CD4-positive, alpha-beta T cell treated with Interleukin-2 at 100 ng/mL for 4 hours (primary cell): ENCODE measurements around the gene ADAMTS1.

ENCODE experiments used
- DNase-seq: peaks from one replicate; pipeline ENCODE4 v3.0.0-alpha.2; 2020; ENCODE audit warnings: low spot score

The ADAMTS1 gene

DNA sequence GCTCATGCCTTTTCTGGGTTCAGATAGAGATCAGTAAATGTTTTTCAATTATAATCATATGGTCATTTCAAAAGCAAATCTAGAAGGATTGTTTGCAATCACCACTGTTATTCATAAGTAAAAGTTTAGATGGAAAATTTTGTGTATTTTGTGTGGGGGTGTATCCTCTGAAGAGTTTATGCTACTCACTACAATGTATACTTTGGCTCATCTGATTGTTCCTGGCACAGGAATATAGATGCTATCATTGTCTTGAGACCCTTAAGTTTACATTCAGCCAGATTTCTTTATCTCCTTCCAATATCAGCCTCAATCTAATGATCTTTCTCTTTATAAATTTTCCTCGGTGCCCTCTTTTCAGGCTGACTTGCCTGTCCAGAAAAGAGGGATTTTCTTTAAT is 33.0 kb downstream of the ADAMTS1 start:
- no peak for DNase-seq

DNA sequence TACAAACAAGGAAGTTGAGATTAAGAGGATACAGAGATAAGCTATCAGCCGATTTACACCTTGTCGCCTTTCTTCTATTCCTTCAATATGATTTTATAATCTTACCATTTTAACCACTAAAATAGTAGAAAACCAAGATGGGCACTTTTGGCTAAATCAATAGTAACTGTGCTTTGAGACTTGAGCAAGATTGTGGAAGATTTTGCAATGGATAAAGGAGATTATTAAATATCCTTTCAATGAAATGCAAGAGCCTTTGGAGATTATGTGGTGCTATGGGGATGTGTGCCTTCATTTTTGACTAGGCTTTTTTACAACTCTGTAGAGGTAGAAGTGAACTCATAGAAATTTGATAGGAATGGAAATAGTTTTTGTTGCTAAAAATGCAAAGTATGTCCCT is 33.7 kb downstream of the ADAMTS1 start:
- no peak for DNase-seq

DNA sequence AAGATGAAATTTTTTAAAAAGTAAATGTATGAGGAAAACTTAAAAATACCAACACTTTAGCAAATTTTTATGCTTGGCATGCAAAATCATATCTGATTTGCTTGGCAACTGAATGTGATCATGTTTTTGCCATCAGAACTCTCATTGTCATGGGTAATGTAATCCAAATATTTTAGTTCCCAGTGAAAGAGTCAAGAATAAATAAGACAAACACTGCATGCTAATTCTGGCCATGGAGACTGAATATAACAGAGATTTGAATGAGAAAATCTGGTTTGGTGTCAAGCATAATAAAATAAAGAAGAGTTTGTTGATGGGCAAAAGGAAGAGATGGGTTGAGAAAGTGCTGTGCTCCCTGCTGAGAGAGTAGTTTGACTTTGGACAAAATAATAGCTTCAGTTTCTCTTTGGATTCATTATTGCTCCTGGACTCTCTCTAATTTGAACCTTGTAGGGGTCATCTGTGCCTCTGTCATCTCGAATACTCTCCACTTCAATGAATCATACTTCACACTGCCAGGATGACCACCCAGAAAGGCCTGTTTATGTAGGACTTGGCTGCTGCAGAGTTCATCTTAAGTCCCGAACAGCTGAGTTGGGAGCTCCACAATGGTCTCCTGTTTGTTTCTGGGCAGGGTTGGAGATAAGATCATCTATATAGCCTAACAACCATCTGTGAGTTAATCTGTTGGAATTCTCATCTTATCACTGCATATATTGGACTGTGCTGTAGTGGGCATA is 34.4 kb downstream of the ADAMTS1 start:
- DNase-seq = no peak

DNA sequence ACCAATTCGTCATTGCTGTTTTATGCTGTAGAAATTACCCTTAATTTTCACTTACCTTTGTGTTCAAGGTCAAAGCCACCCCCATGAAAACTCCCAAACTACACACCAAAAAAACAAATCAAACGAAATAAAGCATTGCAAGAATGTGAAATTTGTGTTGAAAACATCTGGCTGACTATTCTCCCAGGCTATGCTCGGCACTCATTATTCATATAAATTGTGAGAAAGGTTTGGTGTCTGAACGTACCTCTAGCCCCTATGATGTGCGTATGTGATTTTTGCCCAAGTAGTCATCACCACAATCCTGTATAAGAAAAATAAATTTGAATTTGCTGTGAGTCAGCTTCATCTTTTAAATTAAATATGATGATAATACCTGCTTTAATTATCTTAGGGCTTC is 34.9 kb downstream of the ADAMTS1 start:
- DNase-seq = no peak

DNA sequence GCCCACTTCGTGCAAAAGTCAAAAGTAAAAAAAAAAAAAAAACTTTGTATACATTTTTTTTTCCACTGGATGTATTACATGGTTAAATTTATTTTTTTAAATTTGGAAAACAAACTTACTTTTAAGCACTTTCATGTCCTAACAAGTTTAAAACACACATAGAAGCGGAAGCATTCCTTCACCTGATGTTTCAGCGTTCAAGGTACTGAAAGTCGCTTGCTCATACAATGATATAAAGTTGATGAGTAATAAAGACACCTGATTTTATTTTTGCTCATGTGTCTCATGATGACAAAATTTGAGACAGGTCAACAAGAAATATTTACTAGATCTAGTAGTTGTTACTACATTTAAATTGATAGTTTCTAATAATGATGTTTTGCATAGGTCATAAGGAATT is 35.5 kb downstream of the ADAMTS1 start:
- no peak for DNase-seq

DNA sequence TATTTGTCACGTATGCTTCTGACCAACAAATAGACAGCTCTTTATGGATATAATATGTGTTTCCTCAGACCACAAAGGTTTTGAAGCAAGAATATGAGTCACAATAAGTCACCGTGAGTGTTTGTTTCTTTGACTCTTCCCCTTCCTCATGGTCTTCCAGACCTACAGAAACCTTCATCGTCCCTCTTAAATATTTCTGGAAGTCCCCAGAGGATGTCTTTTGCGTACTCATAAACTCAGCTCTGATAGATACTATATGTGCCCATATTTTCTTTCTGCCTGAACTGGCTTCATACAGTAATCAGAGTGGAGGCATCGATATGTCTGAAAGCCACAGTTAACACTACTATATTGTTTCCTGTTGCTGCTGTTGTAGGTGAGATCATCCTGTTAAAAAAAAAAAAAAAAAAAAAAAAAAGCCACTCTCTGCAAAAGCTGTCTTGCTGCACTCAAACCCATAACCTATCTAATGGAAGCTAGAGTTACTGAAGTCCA is 38.4 kb downstream of the ADAMTS1 start:
- no peak for DNase-seq

DNA sequence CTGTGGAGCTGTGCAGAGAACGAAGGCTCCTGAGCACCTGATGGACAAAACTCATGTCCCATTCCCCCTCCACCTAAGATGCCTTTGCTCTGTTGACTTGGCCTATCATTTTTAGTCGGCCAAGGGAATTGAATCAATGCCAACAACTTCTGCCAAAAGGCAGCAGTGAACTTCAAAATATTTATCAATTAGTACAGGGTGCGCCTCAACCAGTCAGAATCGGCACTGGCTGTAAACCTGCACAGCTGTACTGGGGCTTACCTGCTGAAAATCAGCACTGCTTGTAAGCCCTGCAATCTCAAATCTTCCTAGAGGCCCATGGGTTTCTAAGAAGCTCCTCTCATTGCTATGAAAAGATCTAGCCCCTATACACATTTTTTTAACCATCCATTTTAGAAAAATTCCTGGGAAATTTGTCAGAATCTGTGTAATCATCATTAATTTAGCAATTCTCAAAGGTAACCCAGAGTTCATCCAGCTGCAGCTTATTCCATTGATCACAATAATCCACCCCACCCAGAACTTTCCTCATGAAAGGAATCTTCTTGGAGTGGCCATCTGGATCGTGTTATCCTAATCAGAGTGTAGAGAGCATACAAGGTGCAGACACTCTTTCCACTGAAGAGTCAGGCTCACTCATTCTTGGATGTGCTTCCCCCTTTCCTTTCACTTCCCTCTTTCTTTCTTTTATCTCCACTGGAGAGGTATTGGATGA is 40.2 kb downstream of the ADAMTS1 start:
- DNase-seq = no peak

DNA sequence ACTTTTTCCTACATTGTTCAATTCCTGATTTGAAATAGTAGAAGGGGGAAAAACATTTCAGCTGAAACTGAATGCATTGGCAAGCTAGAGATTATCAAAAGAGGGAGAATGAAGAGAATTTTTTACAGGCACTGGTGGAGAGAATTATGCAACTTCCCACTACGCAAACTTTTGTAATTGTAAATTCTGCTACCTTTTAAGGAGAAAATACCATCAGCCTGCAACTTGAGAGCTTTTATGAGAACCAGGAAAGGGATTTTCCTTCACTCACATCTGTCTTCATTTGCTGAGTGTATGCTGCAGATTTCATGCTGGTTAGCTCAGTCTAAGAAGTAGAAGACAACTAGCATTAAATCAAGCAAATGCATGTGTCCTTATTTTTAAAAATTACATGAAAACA is 43.7 kb downstream of the ADAMTS1 start:
- no peak for DNase-seq

DNA sequence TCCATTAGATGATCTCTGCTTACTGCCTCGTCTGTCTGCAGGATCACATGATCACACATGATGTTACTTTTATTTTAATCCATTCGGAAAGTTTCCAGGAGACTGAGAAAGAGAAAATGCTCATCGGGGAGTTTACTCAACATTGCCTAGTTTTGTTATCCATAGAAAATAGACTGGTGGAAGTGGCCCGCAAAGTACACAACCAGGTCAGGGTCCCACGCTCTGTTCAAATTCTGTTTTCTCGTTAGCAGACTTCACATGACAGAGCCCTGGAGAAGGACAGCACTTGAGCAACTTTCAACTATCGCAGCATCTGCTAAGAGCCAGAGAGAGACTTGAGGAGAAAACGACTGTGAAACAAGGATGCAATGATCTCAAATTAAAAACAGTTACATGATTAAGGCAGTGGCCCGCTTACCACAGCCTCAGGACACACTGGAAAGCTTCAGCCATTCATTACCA is 44.2 kb downstream of the ADAMTS1 start:
- no peak for DNase-seq

DNA sequence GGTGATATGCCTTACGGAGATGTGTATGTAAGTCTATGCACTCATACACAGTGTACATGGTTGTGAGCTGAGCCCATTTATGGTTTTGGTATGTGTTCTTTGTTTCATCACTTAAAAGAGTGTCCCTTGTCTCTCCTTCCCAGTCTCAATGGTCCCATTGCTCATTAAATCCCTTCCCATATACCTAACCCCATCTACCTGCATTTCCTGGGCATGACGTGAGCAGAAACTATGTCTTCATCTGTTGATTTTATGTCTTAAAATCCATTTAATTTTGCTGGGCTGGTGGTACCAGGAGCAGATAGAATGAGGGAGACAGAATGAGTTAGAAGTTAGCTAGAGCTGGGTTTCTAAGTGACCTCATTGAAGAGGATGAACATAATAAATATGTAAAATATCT is 44.8 kb downstream of the ADAMTS1 start:
- DNase-seq = no peak

DNA sequence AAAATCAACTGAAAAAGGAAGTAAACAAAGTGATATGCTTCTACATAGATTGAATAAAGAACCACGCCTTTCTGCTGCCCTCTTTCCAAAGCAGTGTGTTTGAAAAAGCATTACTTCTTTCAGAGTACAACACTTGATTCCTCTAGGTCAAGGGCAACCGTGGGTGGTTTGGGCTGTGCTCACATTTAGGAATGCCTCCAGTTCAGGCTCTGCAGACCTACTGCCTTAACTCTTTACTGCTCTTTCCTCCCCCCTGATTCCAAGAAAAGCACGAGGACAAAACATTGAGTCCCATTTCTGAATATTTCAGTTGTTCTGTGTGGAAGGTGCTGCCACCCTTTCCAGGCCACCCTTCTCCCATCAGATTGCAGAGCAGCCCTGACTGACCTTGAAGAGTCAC is 45.2 kb downstream of the ADAMTS1 start:
- DNase-seq = no peak

DNA sequence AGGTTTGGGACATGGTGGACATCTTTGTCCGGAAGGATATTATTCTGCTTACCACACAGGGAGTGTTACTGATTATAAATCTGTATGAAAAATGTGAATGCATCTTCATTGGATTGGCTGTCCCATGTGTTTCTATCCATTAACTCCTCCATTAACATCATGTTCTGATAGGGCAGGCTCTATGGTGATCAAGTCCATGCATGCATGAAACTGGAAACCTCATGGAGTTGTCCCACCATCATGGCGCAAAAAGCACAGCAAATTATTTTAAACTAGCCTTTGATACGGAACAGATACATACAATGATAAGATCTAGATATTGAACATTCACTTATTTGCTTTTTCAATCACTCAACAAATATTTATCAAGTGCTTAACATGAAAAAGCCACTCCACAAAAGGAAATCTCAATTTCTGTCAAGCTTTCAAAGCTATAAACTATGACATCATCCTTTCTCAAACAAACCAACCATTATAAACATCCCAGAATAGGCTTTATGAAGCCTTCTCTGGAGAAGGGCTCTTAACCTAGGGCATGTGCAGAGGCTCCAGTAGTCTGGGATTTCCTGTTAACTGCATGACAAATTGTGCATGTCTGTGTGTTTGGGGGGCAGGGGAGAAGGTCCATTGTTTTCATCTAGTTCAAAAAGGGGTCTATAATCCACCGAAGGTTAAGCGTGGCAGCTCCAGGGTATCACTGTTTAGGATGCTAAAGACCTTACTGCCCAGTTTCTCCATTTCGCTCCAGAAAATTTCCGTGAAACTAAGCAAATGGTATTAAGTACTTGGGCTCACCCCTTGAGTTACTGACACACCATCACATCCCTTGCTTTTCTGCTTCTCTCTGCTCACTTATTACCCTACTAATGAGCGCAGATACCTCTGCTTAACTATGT is 46.1 kb downstream of the ADAMTS1 start:
- DNase-seq = no peak

DNA sequence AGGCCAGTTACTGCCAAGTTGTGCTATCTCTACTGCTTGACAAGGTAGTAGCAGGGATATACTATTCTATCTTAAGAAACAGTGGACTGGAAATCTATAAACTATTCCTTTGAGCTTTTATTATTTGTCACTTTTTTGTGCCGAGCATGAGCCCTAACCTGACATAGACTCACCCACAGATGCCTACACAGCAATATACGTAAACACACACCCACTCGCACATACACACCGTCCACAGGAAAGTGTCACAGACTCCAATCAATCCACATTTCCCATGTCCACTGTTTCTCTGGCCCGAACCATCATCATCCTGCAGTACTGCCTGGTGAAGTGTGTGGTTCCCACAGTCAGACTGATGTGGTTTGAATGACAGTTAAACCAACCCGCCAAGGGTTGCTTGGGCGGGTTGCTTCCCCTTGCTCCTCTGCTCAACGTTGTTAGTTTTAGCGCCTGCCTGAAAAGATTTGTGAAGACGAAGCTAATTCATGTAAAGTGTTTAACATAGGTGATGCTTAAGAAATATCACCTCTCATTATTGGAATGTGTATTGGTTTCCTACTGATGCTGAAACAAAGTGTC is 47.2 kb downstream of the ADAMTS1 start:
- no peak for DNase-seq

DNA sequence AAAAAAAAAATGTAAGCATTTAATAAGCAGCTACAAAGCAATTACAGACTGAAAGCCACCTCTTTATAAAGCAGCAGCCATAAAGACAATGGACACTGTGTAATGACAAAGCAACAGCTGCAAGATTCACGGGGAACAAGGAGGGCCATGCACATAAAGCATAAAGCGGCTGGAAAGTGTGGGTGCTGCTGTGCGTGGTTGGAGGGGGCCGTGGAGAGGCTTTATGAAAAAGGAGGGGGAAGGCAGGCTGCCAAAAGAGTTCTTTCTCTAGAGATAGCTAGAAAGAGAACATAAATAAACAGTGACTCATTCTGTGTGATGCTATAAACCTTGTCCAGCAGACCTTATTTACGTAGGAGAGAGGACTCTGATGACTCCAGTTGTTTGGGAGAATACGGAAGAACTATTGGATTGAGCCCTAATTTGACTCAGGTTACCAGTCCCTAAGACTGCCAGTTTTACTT is 49.3 kb downstream of the ADAMTS1 start:
- no peak for DNase-seq

DNA sequence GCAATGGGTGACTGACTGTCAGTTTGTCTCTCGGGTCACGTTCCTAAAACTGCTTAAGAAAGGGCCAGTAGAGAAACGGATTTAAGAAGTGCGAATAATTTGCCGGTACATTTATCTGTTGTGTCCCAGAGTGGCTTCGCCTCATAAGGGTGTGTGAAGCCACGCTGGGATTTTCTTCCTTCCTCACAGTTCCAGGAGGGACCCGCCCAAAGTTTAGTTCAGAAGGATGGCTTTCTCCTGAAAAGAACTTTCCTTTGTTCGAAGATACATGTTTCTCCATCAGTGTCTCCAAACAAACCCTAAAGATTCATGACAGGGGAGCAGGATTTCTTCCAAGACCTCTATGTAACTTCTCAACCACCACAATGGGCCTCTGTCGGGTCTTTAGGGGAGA is 49.8 kb downstream of the ADAMTS1 start:
- no peak for DNase-seq

DNA sequence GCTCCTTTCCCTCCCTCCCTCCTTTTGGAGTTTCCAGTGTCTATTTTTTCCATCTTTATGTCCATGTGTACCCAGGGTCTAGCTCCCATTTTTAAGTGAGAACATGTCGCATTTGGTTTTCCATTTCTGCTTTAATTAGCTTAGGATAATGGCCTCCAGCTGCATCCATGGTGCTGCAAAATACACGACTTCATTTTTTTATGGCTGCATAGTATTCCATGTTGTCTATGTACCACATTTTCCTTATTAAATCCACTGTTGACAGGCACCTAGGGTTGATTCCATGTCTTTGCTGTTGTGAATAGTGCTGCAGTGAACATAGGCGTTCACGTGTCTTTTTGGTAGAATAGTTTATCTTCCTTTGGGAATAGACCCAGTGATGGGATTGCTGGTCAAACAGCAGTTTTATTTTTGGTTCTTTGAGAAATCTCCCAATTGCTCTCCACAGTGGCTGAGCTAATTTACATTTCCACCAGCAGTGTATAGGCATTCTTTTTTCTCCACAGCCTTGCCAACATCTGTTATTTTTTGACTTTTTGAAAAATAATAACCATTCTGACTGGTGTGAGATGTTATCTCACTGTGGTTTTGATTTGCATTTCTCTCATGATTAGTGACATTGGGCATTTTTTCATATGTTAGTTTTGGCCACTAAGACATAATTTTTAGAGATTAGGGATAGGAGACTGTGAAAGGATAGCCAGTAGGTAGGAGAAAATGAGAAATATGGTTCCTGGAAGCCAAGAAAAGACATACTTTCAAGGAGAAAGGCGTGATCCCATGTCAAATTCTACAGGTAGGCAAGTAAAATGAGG is 50.4 kb downstream of the ADAMTS1 start:
- DNase-seq = no peak

DNA sequence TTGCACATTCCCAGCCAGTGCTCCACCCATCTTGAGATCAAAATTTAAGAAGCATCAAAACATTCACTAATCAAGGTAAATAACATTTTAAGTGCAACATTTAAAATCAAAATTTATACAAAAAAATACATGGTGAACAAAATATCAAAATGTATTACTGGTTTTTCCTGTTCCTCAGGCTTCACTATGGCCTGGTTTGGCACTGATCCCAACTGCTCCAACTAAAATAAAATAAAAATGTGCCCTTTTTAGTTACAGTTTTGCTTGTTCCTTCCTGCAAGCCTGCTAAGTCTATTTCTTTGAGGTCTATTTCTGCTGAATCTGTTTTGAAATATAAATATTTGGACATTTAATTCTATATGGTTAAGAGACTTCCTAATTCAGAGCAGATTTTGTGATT is 54.9 kb downstream of the ADAMTS1 start:
- no peak for DNase-seq

DNA sequence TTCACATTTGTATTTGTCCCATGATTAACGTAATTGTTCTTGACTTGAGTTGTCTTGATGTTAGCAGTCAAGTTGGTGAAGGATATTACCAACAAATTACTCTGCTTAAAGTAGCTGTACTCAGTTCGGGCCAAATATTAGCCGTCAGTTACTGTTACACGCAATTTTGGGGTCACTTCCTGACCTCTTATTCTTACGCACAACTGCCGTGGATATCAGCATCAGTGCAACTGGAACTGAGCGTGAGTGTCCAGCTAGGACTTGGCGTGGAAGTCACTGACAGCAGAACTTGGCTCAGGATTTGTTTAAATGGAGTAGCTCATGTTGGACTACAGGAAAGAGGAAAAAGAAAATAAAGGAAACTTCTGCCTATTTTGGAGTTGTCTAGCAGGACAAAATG is 56.4 kb downstream of the ADAMTS1 start:
- no peak for DNase-seq
